Measurements from ENCODE around the gene MRPL4. TPM values are rescaled to one million over a fixed set of nuclear protein-coding genes. Genes with fewer than 3 reads are reported as not detected.

The MRPL4 gene
- total RNA-seq, 1 experiment from 2014 or later: 146 TPM

DNA sequence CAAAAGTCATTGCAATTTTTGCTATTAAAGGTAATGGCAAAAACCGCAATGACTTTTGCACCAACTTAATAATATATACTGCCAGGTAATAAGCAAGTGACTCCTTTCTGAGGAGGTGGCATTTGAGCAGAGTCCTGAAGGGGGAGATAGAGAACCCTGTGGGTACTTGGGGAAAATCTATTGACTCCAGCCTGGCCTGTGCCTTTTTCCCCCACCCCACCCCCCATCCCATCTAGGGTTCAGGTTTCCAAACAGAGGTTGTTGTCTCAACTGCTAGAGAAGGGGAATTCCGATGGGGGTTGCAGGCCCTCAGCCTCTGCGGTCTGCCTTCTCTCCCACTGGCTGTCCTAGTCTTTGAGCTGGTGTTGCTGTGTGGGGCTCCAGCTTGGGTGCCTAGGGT lies 32.3 kb upstream of the MRPL4 start:
- Histone ChIP-seq H3K9me2 (ENCODE audit: insufficient read depth) (no peaks in the 10 kb centered on the region), H3K4me1 (ENCODE audit: control insufficient read depth in 1 of 2, insufficient read depth in 2 of 2, low read length in 2 of 2) (peaks cover 0 to 2% of the 10 kb centered on the region in 2 experiments; a peak in 2 of 4 replicates), H3K36me3 (ENCODE audit: control insufficient read depth in 1 of 2, insufficient read depth in 2 of 2, low read length in 2 of 2) (no peaks in the 10 kb centered on the region), H3K9ac (ENCODE audit: low read length) (no peak overlapping the region), H3K27me3 (ENCODE audit: insufficient read depth, low read length) (no peaks in the 10 kb centered on the region), H3K79me2 (ENCODE audit: insufficient read depth, low read length) (no peaks in the 10 kb centered on the region), H3K4me3 (replicated peaks in 1 of 2; ENCODE audit: low read depth in 1 of 2, low read length in 2 of 2) (no peak overlapping the region), H4K20me1 (ENCODE audit: insufficient read depth) (no peaks in the 10 kb centered on the region), H3K9me3 (ENCODE audit: control insufficient read depth in 1 of 2, insufficient read depth in 1 of 2, low read depth in 1 of 2, low read length in 2 of 2) (no peaks in the 10 kb centered on the region), H3K4me2 (ENCODE audit: low read length) (no peak overlapping the region), H2AFZ (ENCODE audit: low read depth, low read length, poor library complexity, severe bottlenecking) (no peak overlapping the region), H3K27ac (ENCODE audit: low read depth, low read length) (no peak overlapping the region)
- ChIA-PET POLR2A (interaction anchor here (1.4 kb wide), 1 partner anchor 31 kb away, joined by 3 read pairs; no protein-coding TSS in a partner anchor), RAD21 (ENCODE audit: low non-redundant PET in 1 of 2, low total read pairs in 2 of 2, uncharacterized antibody in 2 of 2, unreplicated experiment in 2 of 2) (no interaction called here), CTCF (interaction anchor here (0.7 to 1.0 kb wide), 5 partner anchors 9 to 215 kb away, joined by 3 to 7 read pairs (median 4); partner anchors contain the start of gene COL5A3)
- peak; percentile 11 to 61 (median 49); a peak in 5 of 6 replicates for TF ChIP-seq CTCF (IDR thresholded peaks at IDR 0.05 in 2 of 3, conservative IDR thresholded peaks at IDR 0.05 in 1 of 3; ENCODE audit: borderline replicate concordance in 1 of 3, insufficient read depth in 1 of 3, low read depth in 2 of 3, low read length in 2 of 3)
- no peak for TF ChIP-seq EZH2phosphoT487 (IDR thresholded peaks at IDR 0.05; ENCODE audit: borderline replicate concordance)
- TF ChIP-seq REST (IDR thresholded peaks at IDR 0.05; ENCODE audit: low read depth): no peak
- TF ChIP-seq RAD21 (IDR thresholded peaks at IDR 0.05; ENCODE audit: low read depth): peak; percentile 27; the same call in 1 of the 2 replicates
- DNase-seq (ENCODE audit: low read depth, low spot score) (no peak), ATAC-seq (peak; percentile 85)
- no TSS peak for BruUV-seq (replicated peaks)
- intact Hi-C loops (cut with micrococcal nuclease): loop anchor here (1.0 to 10.0 kb wide), 2 partner anchors 31 to 615 kb away; no protein-coding TSS in a partner anchor
